NCI-H748 (cell line): Measurements from ENCODE around the gene MMP14.
"Not testable (repeated sequence)": the region's sequence is repeated elsewhere in the genome, so short reads cannot be mapped to it uniquely, and the experiment has no call there.

Source experiments
- DNase-seq: peaks from one replicate; lab custom pipeline; 2025; ENCODE audit not compliant: unreplicated experiment; lab: John Stamatoyannopoulos, UW

MMP14 gene

DNA sequence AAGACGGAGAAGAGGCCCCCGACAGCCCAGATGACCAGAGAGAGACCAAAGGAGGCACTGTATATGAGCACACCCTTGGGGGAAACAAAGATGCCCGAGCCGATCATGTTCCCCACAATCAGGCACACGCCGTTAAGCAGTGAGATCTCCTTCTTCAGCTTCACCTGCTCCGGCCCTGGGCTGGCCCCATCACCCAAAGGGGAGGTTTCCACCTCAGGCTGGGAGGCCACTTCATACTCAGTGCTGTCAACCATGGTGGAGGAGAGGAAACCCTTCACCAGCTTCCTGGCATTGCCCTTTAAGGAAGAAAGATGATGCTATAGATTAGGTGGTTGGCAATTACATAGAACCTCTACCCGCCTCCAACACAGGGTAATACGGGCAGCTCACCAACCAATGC lies 23.2 kb upstream of the MMP14 start:
- DNase-seq = no peak

DNA sequence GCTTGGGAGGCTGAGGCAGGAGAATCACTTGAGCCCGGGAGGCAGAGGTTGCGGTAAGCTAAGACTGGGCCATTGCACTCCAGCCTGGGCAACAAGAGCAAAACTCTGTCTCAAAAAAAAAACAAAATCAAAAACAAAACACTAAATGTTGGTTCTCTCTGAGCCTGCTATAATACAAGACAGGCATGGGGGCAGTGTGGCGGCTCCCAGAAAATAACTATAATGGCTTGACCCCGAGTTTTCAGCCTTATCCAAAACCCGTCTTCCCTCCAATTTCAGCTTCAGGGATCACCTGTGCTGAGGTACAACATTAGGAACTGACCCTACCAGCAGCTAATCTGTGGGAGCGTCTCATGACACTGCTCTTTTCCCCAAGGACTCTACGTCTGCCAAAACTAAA lies 22.0 kb upstream of the MMP14 start:
- no peak for DNase-seq

GRCh38 chr14:22814941-22815713 lies 21.3 kb upstream of the MMP14 start, which contains the start of gene SLC7A7:
SLC7A7 (minus strand) TSS chr14:22815435; CDS start chr14:22813398, 2,037 bp downstream.
- DNase-seq = no peak

DNA sequence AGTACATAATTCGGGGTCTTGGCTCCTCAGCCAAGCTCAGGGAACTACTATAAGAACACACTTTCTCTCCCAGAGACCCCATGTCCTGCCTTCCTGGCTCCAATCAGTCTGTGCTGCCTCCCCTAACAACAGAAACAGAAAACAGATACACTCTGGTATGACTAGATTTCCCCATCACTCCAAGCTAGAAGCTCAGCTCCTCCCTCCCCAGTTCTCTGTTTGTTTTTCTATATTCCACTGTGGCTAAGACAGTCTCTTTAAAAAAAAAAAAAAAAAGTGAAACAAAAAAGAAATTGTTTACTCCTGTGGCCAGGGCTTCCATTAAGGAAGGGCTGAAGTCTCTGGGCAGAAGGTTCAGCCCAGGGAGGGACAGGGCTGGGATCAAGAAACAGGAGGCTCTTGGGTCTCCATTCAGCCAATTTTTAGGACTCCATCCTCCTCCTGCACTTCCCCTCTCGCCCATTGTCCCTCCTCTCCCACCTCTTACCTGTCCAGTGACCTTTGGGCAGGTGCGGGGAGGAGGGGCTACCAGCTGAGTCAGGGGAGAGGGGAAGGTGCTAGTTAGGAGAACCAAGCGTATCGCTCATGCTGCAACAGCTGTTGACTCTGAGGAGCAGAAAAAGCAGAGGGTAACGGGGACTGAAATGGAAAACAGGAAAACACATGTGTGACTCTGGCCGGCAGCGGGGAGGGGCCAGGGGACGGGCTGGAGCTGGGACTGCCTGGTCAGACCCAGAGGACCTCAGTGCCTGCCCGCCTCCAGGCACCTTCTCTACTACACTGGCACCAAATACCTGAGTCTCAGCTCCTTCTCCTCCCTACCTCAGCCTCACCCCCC lies 17.0 kb upstream of the MMP14 start:
- DNase-seq = no peak

- no peak for DNase-seq
Measured at GRCh38 chr14:22820731-22821130, 15.7 kb upstream of the MMP14 start.

DNA sequence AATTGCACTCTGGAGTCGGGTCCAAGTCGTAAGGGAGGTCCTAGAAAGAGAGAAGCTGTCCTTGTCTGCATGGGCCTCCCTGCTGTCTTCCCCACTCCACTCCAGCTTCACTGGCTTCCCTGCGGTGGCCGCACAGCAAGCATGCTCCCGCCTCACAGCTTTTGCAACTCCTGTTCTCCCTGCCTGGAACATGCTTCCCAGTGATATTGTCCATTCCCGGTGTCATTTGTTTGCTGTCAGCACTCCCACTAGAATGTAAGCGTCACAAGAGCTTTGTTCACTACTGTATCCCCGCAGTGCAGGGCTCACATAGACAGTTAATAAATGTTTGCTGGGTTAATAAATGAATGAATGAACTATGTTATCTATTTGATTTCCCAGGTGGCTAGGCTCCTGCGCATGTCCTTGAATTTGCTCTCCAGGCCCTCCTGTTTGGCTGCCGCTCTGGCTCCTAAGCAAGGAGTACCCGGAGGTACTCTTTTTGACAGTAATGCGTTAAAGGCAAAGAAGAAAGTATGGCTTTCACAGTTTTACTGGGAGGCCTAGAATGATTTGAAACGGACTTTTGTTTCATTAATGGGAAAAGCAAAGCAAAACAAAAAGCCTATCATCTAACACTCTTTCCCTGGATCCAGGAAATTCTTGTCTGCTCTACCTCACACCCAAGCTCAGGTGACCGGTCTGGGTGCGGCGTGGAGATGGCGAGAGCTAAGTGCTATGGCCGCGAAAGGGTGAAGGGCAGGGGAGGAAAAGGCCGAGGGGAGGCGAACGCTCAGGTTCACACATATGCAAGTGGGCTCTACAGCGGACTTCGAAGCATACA lies 15.0 kb upstream of the MMP14 start:
- DNase-seq = peak; percentile 23

- DNase-seq = no peak
Measured at GRCh38 chr14:22822016-22822570, 14.3 kb upstream of the MMP14 start.

DNA sequence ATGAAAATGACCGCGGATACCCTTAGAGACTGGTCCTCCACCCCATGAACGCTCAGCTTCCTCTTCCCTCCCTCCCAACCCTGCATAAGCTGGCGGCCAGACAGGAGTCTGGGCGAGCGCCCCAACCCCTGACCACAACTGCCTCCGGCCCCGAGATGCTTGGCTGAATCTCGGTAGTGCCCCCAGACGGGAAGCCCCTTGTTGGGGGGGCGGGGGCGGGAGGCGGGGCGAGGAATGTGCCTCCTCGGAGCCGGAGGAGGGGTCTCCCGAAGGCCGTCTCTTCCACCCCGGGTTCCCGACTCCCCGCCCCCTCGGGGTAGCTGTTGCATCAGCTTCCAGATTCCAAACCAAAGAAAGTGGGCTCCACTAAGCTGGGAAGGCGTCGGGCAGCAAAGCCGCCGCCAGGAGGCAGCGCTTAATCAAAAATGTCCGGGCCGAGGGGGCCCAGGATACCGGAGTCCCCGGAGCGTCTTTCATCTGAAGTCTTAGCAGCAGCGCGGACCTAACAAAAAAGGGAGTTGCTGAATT lies 13.8 kb upstream of the MMP14 start:
- DNase-seq = peak; percentile 56

GRCh38 chr14:22824711-22825359 lies 11.6 kb upstream of the MMP14 start:
- DNase-seq = no peak

DNA sequence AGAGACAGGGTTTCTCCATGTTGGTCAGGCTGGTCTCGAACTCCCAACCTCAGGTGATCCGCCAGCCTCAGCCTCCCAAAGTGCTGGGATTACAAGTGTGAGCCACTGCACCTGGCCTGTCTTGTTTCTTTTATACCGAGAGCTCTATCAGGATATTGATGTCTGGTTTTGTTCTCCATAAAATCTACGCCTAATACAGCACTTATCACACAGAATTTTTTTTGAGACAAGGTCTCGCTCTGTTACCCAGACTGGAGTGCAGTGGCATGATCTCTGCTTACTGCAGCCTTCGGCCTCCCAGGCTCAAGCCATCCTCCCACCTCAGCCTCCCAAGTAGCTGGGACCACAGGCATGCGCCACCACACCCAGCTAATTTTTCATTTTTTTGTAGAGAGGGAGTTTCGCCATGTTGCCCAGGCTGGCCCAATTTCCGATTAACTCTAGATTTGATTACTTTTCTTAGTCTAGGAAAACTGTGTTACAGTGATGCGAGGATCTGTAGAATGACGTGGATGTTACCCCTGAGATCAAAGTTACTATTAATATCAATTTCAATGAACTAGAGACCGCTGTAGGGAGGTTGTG lies 7.2 kb upstream of the MMP14 start:
- not testable (repeated sequence) for DNase-seq

GRCh38 chr14:22829661-22830442 lies 6.5 kb upstream of the MMP14 start, which contains the start of gene MRPL52:
MRPL52 (plus strand) TSS chr14:22829887; CDS start chr14:22829913, 26 bp downstream.
- DNase-seq = peak; percentile 94

GRCh38 chr14:22830443-22831010 lies 5.9 kb upstream of the MMP14 start:
- DNase-seq = no peak

GRCh38 chr14:22835505-22835904 lies 880 bp upstream of the MMP14 start:
- no peak for DNase-seq

DNA sequence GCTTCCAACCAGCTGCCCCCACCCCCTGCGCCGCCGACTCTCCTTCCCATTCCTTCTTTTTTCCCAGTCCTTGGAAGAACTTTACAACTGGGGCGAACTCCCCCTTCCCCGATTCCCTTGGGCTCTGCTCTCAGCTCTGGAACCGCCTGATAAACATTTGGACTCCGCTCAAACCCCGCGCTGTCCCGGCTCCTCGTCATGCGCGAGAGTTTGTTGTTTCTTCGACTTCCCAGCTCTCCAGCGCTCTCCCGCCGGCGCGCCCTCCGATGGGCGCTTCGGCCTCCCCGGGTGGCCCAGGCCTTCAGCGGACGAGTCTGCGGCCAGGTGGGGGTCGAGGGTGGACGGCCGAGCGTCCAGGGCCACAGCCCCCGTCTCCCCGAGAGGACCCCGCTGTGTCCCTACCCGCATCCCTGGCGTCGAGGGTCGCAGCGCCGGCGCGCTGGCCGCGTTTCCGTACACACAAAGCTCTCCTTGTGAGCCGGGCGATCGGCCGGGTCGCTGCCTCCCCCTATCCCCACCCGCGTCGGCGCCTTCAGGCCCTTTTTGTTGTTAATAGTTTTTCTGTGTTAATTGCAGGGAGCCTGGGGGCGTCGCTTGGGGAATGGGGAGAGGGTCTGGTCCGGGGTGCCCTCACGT lies 847 bp downstream of the MMP14 start:
- DNase-seq = peak; percentile 46

DNA sequence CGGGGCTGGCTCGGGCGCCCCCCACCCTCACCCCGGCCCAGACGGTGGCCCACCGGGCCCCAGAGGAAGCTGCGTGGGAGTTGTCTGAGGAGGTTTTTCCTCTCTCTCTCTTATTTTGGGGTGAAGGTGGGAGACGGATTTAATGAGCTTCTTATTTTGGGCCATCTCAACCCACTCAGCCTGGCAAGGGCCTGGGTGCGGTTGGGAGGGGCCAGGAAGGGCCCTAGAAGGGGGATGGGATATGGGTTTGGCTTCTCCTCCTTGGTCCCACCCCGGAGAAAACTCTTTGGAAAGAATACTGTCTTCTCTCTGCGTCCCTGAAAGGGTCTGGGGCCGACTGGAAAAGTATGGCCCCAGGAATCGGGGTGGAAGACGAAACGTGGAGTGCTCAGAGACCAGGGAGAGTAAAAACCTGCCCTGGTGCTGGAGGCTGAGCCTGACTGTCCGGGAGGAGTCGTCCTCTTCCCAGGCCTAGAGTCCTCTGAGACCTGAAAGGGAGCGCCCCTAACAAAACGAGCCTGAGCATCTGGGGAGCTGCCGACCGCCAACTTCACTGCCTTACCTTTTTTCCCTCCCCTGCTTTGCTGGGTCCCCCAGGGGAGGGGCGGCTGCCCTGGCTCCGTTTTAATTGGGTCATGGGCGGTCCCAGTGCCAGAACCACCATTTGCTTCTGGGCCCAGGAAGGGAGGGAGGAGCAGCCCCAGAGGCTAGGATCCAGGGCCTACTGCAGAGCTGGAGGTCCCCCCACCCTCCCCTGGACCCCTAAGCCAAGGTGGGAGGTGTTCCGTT lies 1.6 kb downstream of the MMP14 start:
- no peak for DNase-seq

DNA sequence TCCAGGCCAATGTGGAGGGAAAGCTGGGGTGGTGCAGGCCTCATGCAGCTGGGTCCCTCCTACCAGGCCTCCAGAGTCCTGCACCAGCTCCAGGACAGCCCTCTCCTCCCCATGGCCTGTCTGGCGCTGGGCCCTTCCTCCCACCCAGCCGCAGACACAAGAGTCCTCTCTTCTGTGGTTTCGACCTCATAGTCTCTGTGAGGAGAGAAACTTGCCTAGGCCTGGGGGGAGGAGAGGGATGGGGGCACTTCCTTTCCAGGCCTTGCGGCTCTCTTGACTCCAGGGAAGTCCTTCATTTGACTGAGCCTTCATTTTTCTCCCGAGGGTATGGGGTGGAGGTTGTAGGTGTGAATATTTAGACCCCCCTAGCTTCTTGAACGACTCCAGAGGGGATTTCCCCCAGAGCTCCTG lies 2.3 kb downstream of the MMP14 start:
- DNase-seq = no peak

DNA sequence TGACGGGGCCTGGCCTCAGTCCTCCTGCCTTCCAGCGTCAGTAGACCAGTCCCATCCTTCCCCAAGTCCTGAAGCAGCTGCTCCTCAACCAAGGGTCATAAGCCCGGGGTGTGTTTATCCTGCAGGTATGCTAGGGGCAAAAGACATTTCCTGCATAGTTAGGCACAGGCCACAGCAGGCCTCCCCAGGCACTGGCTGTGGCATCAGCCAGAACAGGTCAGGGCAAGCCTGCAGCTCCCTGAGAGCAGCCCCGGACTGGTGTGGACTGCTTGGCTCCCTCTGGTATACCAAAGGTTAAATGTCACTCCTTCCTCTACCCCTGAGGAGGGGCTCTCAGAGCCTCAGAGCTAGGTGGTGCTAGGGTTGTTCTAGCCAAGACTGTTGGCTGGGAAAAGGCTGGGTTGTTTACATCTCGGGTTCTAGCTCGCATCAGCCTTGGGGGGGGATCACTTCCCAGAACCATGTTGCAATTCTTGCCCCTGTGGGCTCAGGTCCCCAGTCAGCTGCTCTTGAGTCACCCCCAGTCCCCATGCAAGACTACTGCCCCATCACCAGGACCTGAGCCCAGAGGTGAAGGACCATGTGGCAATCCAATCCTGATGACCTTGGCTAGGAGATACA lies 2.9 kb downstream of the MMP14 start:
- DNase-seq = no peak
